Measurements from ENCODE around the gene ERC2.

GRCh38 chr3:55717481-55717880 is 750.8 kb downstream of the ERC2 start:
- TF ChIP-seq, protein P1, sequence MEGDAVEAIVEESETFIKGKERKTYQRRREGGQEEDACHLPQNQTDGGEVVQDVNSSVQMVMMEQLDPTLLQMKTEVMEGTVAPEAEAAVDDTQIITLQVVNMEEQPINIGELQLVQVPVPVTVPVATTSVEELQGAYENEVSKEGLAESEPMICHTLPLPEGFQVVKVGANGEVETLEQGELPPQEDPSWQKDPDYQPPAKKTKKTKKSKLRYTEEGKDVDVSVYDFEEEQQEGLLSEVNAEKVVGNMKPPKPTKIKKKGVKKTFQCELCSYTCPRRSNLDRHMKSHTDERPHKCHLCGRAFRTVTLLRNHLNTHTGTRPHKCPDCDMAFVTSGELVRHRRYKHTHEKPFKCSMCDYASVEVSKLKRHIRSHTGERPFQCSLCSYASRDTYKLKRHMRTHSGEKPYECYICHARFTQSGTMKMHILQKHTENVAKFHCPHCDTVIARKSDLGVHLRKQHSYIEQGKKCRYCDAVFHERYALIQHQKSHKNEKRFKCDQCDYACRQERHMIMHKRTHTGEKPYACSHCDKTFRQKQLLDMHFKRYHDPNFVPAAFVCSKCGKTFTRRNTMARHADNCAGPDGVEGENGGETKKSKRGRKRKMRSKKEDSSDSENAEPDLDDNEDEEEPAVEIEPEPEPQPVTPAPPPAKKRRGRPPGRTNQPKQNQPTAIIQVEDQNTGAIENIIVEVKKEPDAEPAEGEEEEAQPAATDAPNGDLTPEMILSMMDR (IDR thresholded peaks at IDR 0.05): no peak
- TF ChIP-seq POLR2A (IDR thresholded peaks at IDR 0.05) (no peak), EP300 (IDR thresholded peaks at IDR 0.05) (no peak)

All from ovary (tissue), 3 donors.